Mesenchymal stem cell (in vitro differentiated cells and primary cell): ENCODE results near the gene DOCK8.

Experiments used
- DNase-seq: peaks from one replicate; pipeline ENCODE4 v3.0.0-alpha.2; 2013
- H2AFZ ChIP-seq: one replicate; pipeline ENCODE4 v1.6.1; 2013; ENCODE audit warnings: low read depth, mild to moderate bottlenecking, control low read depth, inconsistent platforms, low read length, moderate library complexity
- H2AK5ac ChIP-seq: 2 replicates; pipeline ENCODE4 v1.6.1; 2013; ENCODE audit warnings: low read length, moderate library complexity, mild to moderate bottlenecking, inconsistent platforms; ENCODE audit not compliant: severe bottlenecking
- H2BK120ac ChIP-seq: one replicate; pipeline ENCODE4 v1.6.1; 2013; ENCODE audit warnings: low read depth, mild to moderate bottlenecking, inconsistent platforms, low read length, moderate library complexity
- H2BK12ac ChIP-seq, 2 experiments: one replicate each; pipeline ENCODE4 v1.6.1; 2013; ENCODE audit warnings: inconsistent platforms in 2 of 2, low read length in 2 of 2, mild to moderate bottlenecking in 2 of 2, moderate library complexity in 2 of 2, control low read depth in 1 of 2
- H2BK15ac ChIP-seq: one replicate; pipeline ENCODE4 v1.6.1; 2013; ENCODE audit warnings: mild to moderate bottlenecking, low read depth, inconsistent platforms; ENCODE audit not compliant: poor library complexity, severe bottlenecking
- H2BK5ac ChIP-seq: 2 replicates; pipeline ENCODE4 v1.6.1; 2013; ENCODE audit warnings: low read depth, mild to moderate bottlenecking, low read length, control low read depth, inconsistent platforms; ENCODE audit not compliant: poor library complexity, severe bottlenecking
- H3K14ac ChIP-seq, 2 experiments: one replicate each; pipeline ENCODE4 v1.6.1; 2013; ENCODE audit warnings: inconsistent platforms in 2 of 2, low read length in 2 of 2, control low read depth in 1 of 2, mild to moderate bottlenecking in 1 of 2, moderate library complexity in 1 of 2
- H3K18ac ChIP-seq, 2 experiments: one replicate each; pipeline ENCODE4 v1.6.1; 2013; ENCODE audit warnings: inconsistent platforms in 2 of 2, low read length in 2 of 2, control low read depth in 1 of 2, low read depth in 1 of 2, mild to moderate bottlenecking in 1 of 2
- H3K23ac ChIP-seq, 2 experiments: one replicate each; pipeline ENCODE4 v1.6.1; 2013; ENCODE audit warnings: inconsistent platforms in 2 of 2, low read length in 2 of 2, mild to moderate bottlenecking in 2 of 2, moderate library complexity in 2 of 2, control low read depth in 1 of 2
- H3K27ac ChIP-seq: 2 replicates; pipeline ENCODE4 v1.5.1; 2013; ENCODE audit warnings: mild to moderate bottlenecking, moderate library complexity, low read length, control low read depth, inconsistent platforms; ENCODE audit not compliant: poor library complexity, severe bottlenecking
- H3K27me3 ChIP-seq, 2 experiments: 2 replicates each; pipeline versions ENCODE4 v1.6.1 to v1.7.0; 2013; ENCODE audit warnings: low read length in 2 of 2, mild to moderate bottlenecking in 2 of 2, moderate library complexity in 2 of 2, control low read depth in 1 of 2, inconsistent platforms in 1 of 2; ENCODE audit not compliant: control insufficient read depth in 1 of 2, insufficient read depth in 1 of 2
- H3K36me3 ChIP-seq, 2 experiments: 2 replicates each; pipeline versions ENCODE4 v1.6.1 to v1.7.0; 2013; ENCODE audit warnings: low read length in 2 of 2, control low read depth in 1 of 2, inconsistent platforms in 1 of 2, low read depth in 1 of 2, mild to moderate bottlenecking in 1 of 2; ENCODE audit not compliant: insufficient read depth in 2 of 2, control insufficient read depth in 1 of 2
- H3K4ac ChIP-seq, 2 experiments: one replicate each; pipeline ENCODE4 v1.6.1; 2013; ENCODE audit warnings: inconsistent platforms in 2 of 2, low read length in 2 of 2, mild to moderate bottlenecking in 2 of 2, moderate library complexity in 2 of 2, control low read depth in 1 of 2, low read depth in 1 of 2
- H3K4me1 ChIP-seq: 2 replicates; pipeline ENCODE4 v1.6.1; 2013; ENCODE audit warnings: low read depth, low read length, control low read depth; ENCODE audit not compliant: control insufficient read depth, insufficient read depth
- H3K4me2 ChIP-seq: 2 replicates; pipeline ENCODE4 v1.6.1; 2013; ENCODE audit warnings: low read length, mild to moderate bottlenecking, inconsistent platforms; ENCODE audit not compliant: poor library complexity, severe bottlenecking
- H3K4me3 ChIP-seq, 2 experiments: 2 replicates each; pipeline versions ENCODE4 v1.5.1 to v1.7.0; 2013; ENCODE audit warnings: low read length in 2 of 2, mild to moderate bottlenecking in 2 of 2, control low read depth in 1 of 2, low read depth in 1 of 2; ENCODE audit not compliant: insufficient read depth in 1 of 2
- H3K79me1 ChIP-seq: replicated peaks from 2 replicates; pipeline ENCODE4 v1.6.1; 2013; ENCODE audit warnings: mild to moderate bottlenecking, control low read depth, low read length, inconsistent platforms; ENCODE audit not compliant: poor library complexity, severe bottlenecking
- H3K9ac ChIP-seq: 2 replicates; pipeline ENCODE4 v1.7.0; 2013; ENCODE audit warnings: mild to moderate bottlenecking, low read length, moderate library complexity
- H3K9me3 ChIP-seq: 2 replicates; pipeline ENCODE4 v1.7.0; 2013; ENCODE audit warnings: mild to moderate bottlenecking, low read length; ENCODE audit not compliant: control insufficient read depth
- H4K8ac ChIP-seq: one replicate; pipeline ENCODE4 v1.6.1; 2013; ENCODE audit warnings: inconsistent platforms, mild to moderate bottlenecking, low read length, moderate library complexity
- H4K91ac ChIP-seq: one replicate; pipeline ENCODE4 v1.6.1; 2013; ENCODE audit warnings: mild to moderate bottlenecking, low read length, inconsistent platforms
- WGBS: methylation state at CpG from one replicate; pipeline ENCODE4 v1.1.7; 2013; ENCODE audit warnings: mixed read lengths; 5-methylcytosine and 5-hydroxymethylcytosine counted together

DOCK8 gene

DNA sequence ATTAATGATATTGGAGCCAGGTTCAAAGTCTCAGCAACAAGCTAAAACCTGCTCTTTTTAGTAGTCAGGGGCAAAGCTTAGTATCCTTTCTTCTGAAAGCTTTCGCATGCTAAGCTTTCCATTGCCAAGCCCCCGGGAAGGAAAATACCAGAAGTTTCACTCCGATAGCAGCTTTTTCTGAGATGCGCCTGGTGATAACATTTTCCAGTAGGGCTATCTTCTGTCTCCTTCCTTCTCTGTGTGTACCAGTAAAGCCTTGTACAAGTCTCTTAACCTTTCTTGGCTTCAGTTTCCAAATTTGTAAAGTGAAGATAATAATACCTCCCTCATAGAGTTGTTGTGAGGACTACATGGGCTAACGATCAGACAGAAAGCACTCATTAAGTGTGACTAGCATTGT is 36.7 kb downstream of the DOCK8 start:
- no peaks in the 10 kb centered on the region for H3K4me1 ChIP-seq
- H3K79me1 ChIP-seq = no peaks in the 10 kb centered on the region
- no peak overlapping the region for H3K4me3 ChIP-seq
- no peak overlapping the region for H2BK120ac ChIP-seq
- no peak overlapping the region for H3K14ac ChIP-seq
- no peak overlapping the region for H2BK5ac ChIP-seq
- no peak overlapping the region for H3K27ac ChIP-seq
- H2AFZ ChIP-seq = no peak overlapping the region
- no peak overlapping the region for H2AK5ac ChIP-seq
- H3K23ac ChIP-seq = no peak overlapping the region
- no peak overlapping the region for H2BK15ac ChIP-seq
- no peak overlapping the region for H2BK12ac ChIP-seq
- peaks cover 0 to 5% of the 10 kb centered on the region in 2 experiments for H3K27me3 ChIP-seq
- no peak overlapping the region for H3K4me2 ChIP-seq
- H3K18ac ChIP-seq = no peak overlapping the region
- H3K4ac ChIP-seq = no peak overlapping the region
- H3K36me3 ChIP-seq = no peaks in the 10 kb centered on the region
- no peak for DNase-seq
- H3K9ac ChIP-seq = no peak overlapping the region
- no peaks in the 10 kb centered on the region for H3K9me3 ChIP-seq
- no peak overlapping the region for H4K91ac ChIP-seq
- WGBS = 92% methylated on average over 5 of the region's 5 CpGs
- no peak overlapping the region for H4K8ac ChIP-seq

DNA sequence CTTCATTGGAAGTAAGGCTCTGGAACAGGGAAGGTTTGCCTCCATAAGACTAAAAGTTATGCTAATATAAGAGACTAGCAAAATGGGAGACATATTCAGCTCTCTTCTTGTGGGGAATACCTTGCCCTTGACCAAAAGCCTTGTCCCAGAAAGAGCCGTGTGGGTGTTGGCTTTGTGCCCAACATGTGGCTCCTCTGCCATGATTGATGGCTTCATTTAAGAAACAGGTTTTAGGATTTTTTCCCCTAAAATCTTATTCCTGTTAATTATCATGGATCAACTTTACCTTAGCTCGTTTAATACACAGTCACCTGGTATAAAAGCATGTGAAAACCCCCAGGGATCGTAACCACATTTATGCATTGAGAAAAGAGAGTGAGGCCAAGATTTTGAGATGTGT is 38.9 kb downstream of the DOCK8 start:
- 71% methylated on average over 3 of the region's 3 CpGs for WGBS
- H3K9me3 ChIP-seq = no peaks in the 10 kb centered on the region
- no peak overlapping the region for H3K4me2 ChIP-seq
- no peak overlapping the region for H2BK5ac ChIP-seq
- DNase-seq = no peak
- no peak overlapping the region for H3K4ac ChIP-seq
- H3K23ac ChIP-seq = no peak overlapping the region
- H2AK5ac ChIP-seq = no peak overlapping the region
- no peak overlapping the region for H4K91ac ChIP-seq
- H3K27ac ChIP-seq = no peak overlapping the region
- no peak overlapping the region for H3K18ac ChIP-seq
- no peak overlapping the region for H2BK12ac ChIP-seq
- no peak overlapping the region for H4K8ac ChIP-seq
- no peak overlapping the region for H3K4me3 ChIP-seq
- peaks cover 0 to 7% of the 10 kb centered on the region in 2 experiments for H3K27me3 ChIP-seq
- H2BK15ac ChIP-seq = no peak overlapping the region
- H3K79me1 ChIP-seq = no peaks in the 10 kb centered on the region
- H3K36me3 ChIP-seq = no peaks in the 10 kb centered on the region
- H2BK120ac ChIP-seq = no peak overlapping the region
- H2AFZ ChIP-seq = no peak overlapping the region
- no peak overlapping the region for H3K9ac ChIP-seq
- H3K14ac ChIP-seq = no peak overlapping the region
- H3K4me1 ChIP-seq = no peaks in the 10 kb centered on the region

DNA sequence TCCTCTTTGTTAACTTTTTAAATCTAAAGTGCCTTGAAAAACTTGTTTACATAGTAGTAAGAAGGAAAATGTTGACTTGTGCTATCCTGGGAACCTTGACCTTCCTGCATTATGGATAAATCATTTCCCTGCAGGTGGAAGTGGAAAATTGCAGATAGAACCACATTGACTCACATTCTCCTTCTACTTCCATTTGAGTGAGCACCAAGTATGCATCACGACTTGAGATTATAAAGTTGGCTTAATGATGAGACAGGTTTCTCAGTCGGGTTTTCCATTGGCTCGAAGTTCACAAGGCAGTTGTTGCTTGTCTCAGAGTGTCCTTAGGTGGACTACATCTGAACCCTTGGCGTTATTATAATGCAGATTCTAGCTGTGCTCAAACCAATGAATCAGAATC is 39.9 kb downstream of the DOCK8 start:
- H3K36me3 ChIP-seq = no peaks in the 10 kb centered on the region
- H3K18ac ChIP-seq = no peak overlapping the region
- peaks cover 0 to 7% of the 10 kb centered on the region in 2 experiments for H3K27me3 ChIP-seq
- H3K4ac ChIP-seq = no peak overlapping the region
- no peak overlapping the region for H2BK5ac ChIP-seq
- no peaks in the 10 kb centered on the region for H3K4me1 ChIP-seq
- no peak overlapping the region for H2AK5ac ChIP-seq
- no peak overlapping the region for H3K14ac ChIP-seq
- no peaks in the 10 kb centered on the region for H3K79me1 ChIP-seq
- WGBS = 74% methylated on average over 4 of the region's 4 CpGs
- no peak overlapping the region for H2BK120ac ChIP-seq
- no peak overlapping the region for H3K4me3 ChIP-seq
- no peak overlapping the region for H3K23ac ChIP-seq
- no peak for DNase-seq
- no peak overlapping the region for H2BK12ac ChIP-seq
- no peak overlapping the region for H4K91ac ChIP-seq
- no peak overlapping the region for H3K9ac ChIP-seq
- H3K27ac ChIP-seq = no peak overlapping the region
- no peak overlapping the region for H4K8ac ChIP-seq
- H2BK15ac ChIP-seq = no peak overlapping the region
- no peaks in the 10 kb centered on the region for H3K9me3 ChIP-seq
- H3K4me2 ChIP-seq = no peak overlapping the region
- no peak overlapping the region for H2AFZ ChIP-seq

DNA sequence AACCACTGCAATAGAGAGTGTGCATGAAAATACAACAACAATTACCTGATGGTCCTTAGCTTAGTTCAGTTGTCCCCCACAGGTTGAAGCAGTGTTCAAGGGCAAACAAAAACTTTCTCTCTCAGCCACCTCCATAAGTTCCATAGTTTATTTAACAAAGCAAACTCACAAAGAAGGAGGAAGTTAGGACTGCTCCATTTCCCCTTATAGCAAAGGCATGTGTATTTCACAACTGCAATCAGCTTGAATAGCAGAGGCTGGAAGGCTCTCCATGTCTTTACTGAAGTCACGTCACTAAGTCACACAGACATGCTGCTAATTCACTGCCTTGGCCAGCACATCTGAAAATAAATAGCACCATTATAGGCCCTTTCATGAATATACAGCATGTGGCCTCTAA is 43.3 kb downstream of the DOCK8 start:
- Histone ChIP-seq H3K79me1 (no peaks in the 10 kb centered on the region), H3K23ac (no peak overlapping the region), H4K91ac (no peak overlapping the region), H3K9me3 (no peaks in the 10 kb centered on the region), H3K4me2 (no peak overlapping the region), H3K36me3 (no peaks in the 10 kb centered on the region), H3K18ac (no peak overlapping the region), H3K27me3 (peaks cover 0 to 7% of the 10 kb centered on the region in 2 experiments), H2AFZ (no peak overlapping the region), H3K27ac (no peak overlapping the region), H2BK5ac (no peak overlapping the region), H3K9ac (no peak overlapping the region), H2BK120ac (no peak overlapping the region), H3K4me3 (no peak overlapping the region), H2BK15ac (no peak overlapping the region), H3K14ac (no peak overlapping the region), H2BK12ac (no peak overlapping the region), H2AK5ac (no peak overlapping the region), H3K4ac (no peak overlapping the region), H4K8ac (no peak overlapping the region), H3K4me1 (no peaks in the 10 kb centered on the region)
- 83% methylated on average over 1 of the region's 1 CpG for WGBS
- DNase-seq = no peak
